HUES64 (cell line): ENCODE data around the gene GAS6.

Experiments used
- H3K27ac ChIP-seq: 2 replicates; pipeline ENCODE4 v1.7.0; 2013; ENCODE audit warnings: low read depth, low read length, inconsistent platforms
- H3K27me3 ChIP-seq: 2 replicates; pipeline ENCODE4 v1.6.1; 2013; ENCODE audit warnings: mild to moderate bottlenecking, low read length; ENCODE audit not compliant: insufficient read depth
- H3K36me3 ChIP-seq: 2 replicates; pipeline ENCODE4 v1.6.1; 2013; ENCODE audit warnings: mild to moderate bottlenecking, low read length; ENCODE audit not compliant: insufficient read depth
- H3K4me1 ChIP-seq: 2 replicates; pipeline ENCODE4 v1.6.1; 2013; ENCODE audit warnings: mild to moderate bottlenecking, low read length, moderate library complexity; ENCODE audit not compliant: insufficient read depth
- H3K4me3 ChIP-seq: 2 replicates; pipeline ENCODE4 v1.5.1; 2013; ENCODE audit warnings: mild to moderate bottlenecking, low read length, moderate library complexity
- H3K9ac ChIP-seq: 2 replicates; pipeline ENCODE4 v1.6.1; 2013; ENCODE audit warnings: mild to moderate bottlenecking, low read depth, low read length
- H3K9me3 ChIP-seq: 2 replicates; pipeline ENCODE4 v1.6.1; 2013; ENCODE audit warnings: low read depth, low read length; ENCODE audit not compliant: insufficient read depth
- WGBS: fragments of 150-250, 120-280 bp; methylation state at CpG from one replicate; pipeline ENCODE4 v1.1.7; 2013; ENCODE audit warnings: missing lambda C conversion rate; 5-methylcytosine and 5-hydroxymethylcytosine counted together

GAS6 gene

GRCh38 chr13:113808058-113808834, 55.6 kb downstream of the GAS6 start:
- 79% methylated on average over 12 of the region's 12 CpGs for WGBS
- H3K4me3 ChIP-seq: no peak overlapping the region
- H3K27me3 ChIP-seq: no peaks in the 10 kb centered on the region
- peaks cover 10% of the 10 kb centered on the region for H3K9me3 ChIP-seq
- no peak overlapping the region for H3K9ac ChIP-seq
- no peaks in the 10 kb centered on the region for H3K36me3 ChIP-seq
- no peaks in the 10 kb centered on the region for H3K4me1 ChIP-seq
- H3K27ac ChIP-seq: no peak overlapping the region

GRCh38 chr13:113806526-113806925, 57.4 kb downstream of the GAS6 start:
- 93% methylated on average over 13 of the region's 13 CpGs for WGBS
- Histone ChIP-seq H3K27me3 (no peaks in the 10 kb centered on the region), H3K36me3 (no peaks in the 10 kb centered on the region)

GRCh38 chr13:113806104-113806471, 57.8 kb downstream of the GAS6 start:
- no peak overlapping the region for H3K9ac ChIP-seq
- H3K36me3 ChIP-seq: no peaks in the 10 kb centered on the region
- no peak overlapping the region for H3K4me3 ChIP-seq
- no peaks in the 10 kb centered on the region for H3K27me3 ChIP-seq
- peaks cover 8% of the 10 kb centered on the region; the same call in 1 of the 2 replicates for H3K4me1 ChIP-seq
- H3K9me3 ChIP-seq: peaks cover 10% of the 10 kb centered on the region
- H3K27ac ChIP-seq: no peak overlapping the region
- WGBS: 92% methylated on average over 11 of the region's 11 CpGs

More at GRCh38 chr13:113806526-113806925, 57.4 kb downstream of the GAS6 start:
- Histone ChIP-seq H3K4me1 (peaks cover 8% of the 10 kb centered on the region; the same call in 1 of the 2 replicates), H3K9me3 (peaks cover 10% of the 10 kb centered on the region), H3K27ac (no peak overlapping the region), H3K9ac (no peak overlapping the region), H3K4me3 (no peak overlapping the region)

- H3K27me3 ChIP-seq: no peaks in the 10 kb centered on the region
- 95% methylated on average over 27 of the region's 27 CpGs for WGBS
- H3K9me3 ChIP-seq: peaks cover 10% of the 10 kb centered on the region
- no peak overlapping the region for H3K9ac ChIP-seq
- no peak overlapping the region for H3K27ac ChIP-seq
- no peaks in the 10 kb centered on the region for H3K36me3 ChIP-seq
- H3K4me1 ChIP-seq: peaks cover 8% of the 10 kb centered on the region; the same call in 1 of the 2 replicates
- H3K4me3 ChIP-seq: no peak overlapping the region
These were observed 58.3 kb downstream of the GAS6 start for GRCh38 chr13:113805431-113806103.

GRCh38 chr13:113804703-113805430, 59.0 kb downstream of the GAS6 start:
- Histone ChIP-seq H3K27me3 (no peaks in the 10 kb centered on the region), H3K4me3 (no peak overlapping the region), H3K27ac (no peak overlapping the region), H3K9me3 (peaks cover 10% of the 10 kb centered on the region), H3K9ac (no peak overlapping the region), H3K4me1 (peaks cover 8% of the 10 kb centered on the region; the same call in 1 of the 2 replicates), H3K36me3 (no peaks in the 10 kb centered on the region)
- 92% methylated on average over 39 of the region's 39 CpGs for WGBS

- H3K27ac ChIP-seq: no peak overlapping the region
- 92% methylated on average over 34 of the region's 34 CpGs for WGBS
- peaks cover 8% of the 10 kb centered on the region; the same call in 1 of the 2 replicates for H3K4me1 ChIP-seq
- no peaks in the 10 kb centered on the region for H3K36me3 ChIP-seq
- H3K27me3 ChIP-seq: no peaks in the 10 kb centered on the region
- peaks cover 10% of the 10 kb centered on the region for H3K9me3 ChIP-seq
- no peak overlapping the region for H3K4me3 ChIP-seq
- no peak overlapping the region for H3K9ac ChIP-seq
These were observed 59.7 kb downstream of the GAS6 start for GRCh38 chr13:113804017-113804702.

- Histone ChIP-seq H3K27me3 (no peaks in the 10 kb centered on the region), H3K9me3 (peaks cover 10% of the 10 kb centered on the region), H3K4me1 (peaks cover 8% of the 10 kb centered on the region; the same call in 1 of the 2 replicates), H3K27ac (no peak overlapping the region), H3K4me3 (no peak overlapping the region), H3K9ac (no peak overlapping the region), H3K36me3 (no peaks in the 10 kb centered on the region)
- 87% methylated on average over 32 of the region's 32 CpGs for whole genome bisulfite sequencing
These were observed 60.4 kb downstream of the GAS6 start for GRCh38 chr13:113803409-113804016.

- WGBS: 87% methylated on average over 25 of the region's 25 CpGs
- no peaks in the 10 kb centered on the region for H3K36me3 ChIP-seq
- no peak overlapping the region for H3K4me3 ChIP-seq
- H3K27me3 ChIP-seq: no peaks in the 10 kb centered on the region
- H3K9ac ChIP-seq: no peak overlapping the region
- peaks cover 3% of the 10 kb centered on the region; the same call in 1 of the 2 replicates for H3K9me3 ChIP-seq
- peaks cover 8% of the 10 kb centered on the region; the same call in 1 of the 2 replicates for H3K4me1 ChIP-seq
- no peak overlapping the region for H3K27ac ChIP-seq
These were observed 61.1 kb downstream of the GAS6 start for GRCh38 chr13:113802761-113803160.

GRCh38 chr13:113802090-113802531, 61.8 kb downstream of the GAS6 start:
- no peaks in the 10 kb centered on the region for H3K9me3 ChIP-seq
- H3K27me3 ChIP-seq: no peaks in the 10 kb centered on the region
- no peak overlapping the region for H3K27ac ChIP-seq
- no peaks in the 10 kb centered on the region for H3K36me3 ChIP-seq
- H3K9ac ChIP-seq: no peak overlapping the region
- H3K4me1 ChIP-seq: peaks cover 8% of the 10 kb centered on the region; the same call in 1 of the 2 replicates
- H3K4me3 ChIP-seq: no peak overlapping the region
- 23% methylated on average over 15 of the region's 15 CpGs for WGBS

- Histone ChIP-seq H3K9ac (no peak overlapping the region), H3K4me3 (no peak overlapping the region), H3K36me3 (no peaks in the 10 kb centered on the region), H3K27ac (no peak overlapping the region), H3K4me1 (peaks cover 8% of the 10 kb centered on the region; the same call in 1 of the 2 replicates), H3K9me3 (no peaks in the 10 kb centered on the region), H3K27me3 (no peaks in the 10 kb centered on the region)
- WGBS: 93% methylated on average over 33 of the region's 33 CpGs
These were observed 62.5 kb downstream of the GAS6 start for GRCh38 chr13:113801289-113801961.
